HEK293 (cell line): ENCODE measurements around the gene S100A16.
A peak's percentile ranks its signal among the peaks of the same experiment; 100 is the strongest.

ENCODE experiments used
- CTCF ChIA-PET: fragments of 350-600 bp; formaldehyde crosslinking; extraction: SDS; loops from one replicate; lab custom pipeline; 2021; ENCODE audit warnings: antibody characterized with exemption; lab: Yijun Ruan, JAX
- POLR2A ChIA-PET: fragments of 300-600 bp; formaldehyde crosslinking; extraction: SDS; loops from one replicate; lab custom pipeline; 2020; ENCODE audit warnings: antibody characterized with exemption, inconsistent platforms; lab: Yijun Ruan, JAX
- H3K27ac ChIP-seq: fragments of 200-500 bp; sonication (Bioruptor generic); 2 replicates; pipeline ENCODE4 v1.5.1; 2014; ENCODE audit warnings: low read depth, low read length, control low read depth, inconsistent platforms; ENCODE audit errors: extremely low read depth
- H3K36me3 ChIP-seq, 2 experiments: fragments of 200-500 bp in 1 of 2; sonication (Bioruptor generic) in 1 of 2; 1 replicate in 1 of 2; 2 replicates in 1 of 2; pipeline ENCODE4 v1.5.1; 2014 to 2017; ENCODE audit warnings: inconsistent platforms in 2 of 2, low read length in 2 of 2; ENCODE audit not compliant: control insufficient read depth in 2 of 2, insufficient read depth in 1 of 2
- H3K4me1 ChIP-seq: fragments of 200-500 bp; sonication (Bioruptor generic); 2 replicates; pipeline ENCODE4 v1.5.1; 2014; ENCODE audit warnings: mild to moderate bottlenecking, low read length, inconsistent platforms; ENCODE audit not compliant: control insufficient read depth, insufficient read depth
- H3K4me3 ChIP-seq: 2 replicates; pipeline ENCODE4 v1.5.1; 2011; ENCODE audit warnings: low read depth, mild to moderate bottlenecking, control low read depth, low read length, moderate library complexity
- H3K9me3 ChIP-seq: fragments of 200-500 bp; sonication (Bioruptor generic); 2 replicates; pipeline ENCODE4 v1.5.1; 2014; ENCODE audit warnings: low read depth, low read length, inconsistent platforms; ENCODE audit not compliant: control insufficient read depth, insufficient read depth
- ELK4 ChIP-seq: IDR thresholded peaks from 2 replicates; pipeline ENCODE4 v1.6.1; 2011; ENCODE audit warnings: mild to moderate bottlenecking, low read depth, low read length, borderline replicate concordance
- FEZF1 ChIP-seq: fragments of 450-650 bp; formaldehyde crosslinking; IDR thresholded peaks from 2 replicates; pipeline ENCODE4 v1.5.1; 2016; ENCODE audit warnings: missing biosample characterization, missing genetic modification characterization
- HOXC10 ChIP-seq: sonication (generic); formaldehyde crosslinking; IDR thresholded peaks from 2 replicates; pipeline ENCODE4 v1.8.1; 2023; ENCODE audit warnings: mild to moderate bottlenecking, missing genetic modification reagents
- KLF16 ChIP-seq: fragments of 450-650 bp; formaldehyde crosslinking; IDR thresholded peaks from 2 replicates; pipeline ENCODE4 v1.5.1; 2017; ENCODE audit warnings: missing biosample characterization, missing genetic modification characterization
- MEIS1 ChIP-seq: sonication (generic); formaldehyde crosslinking; IDR thresholded peaks from 2 replicates; pipeline ENCODE4 v1.8.1; 2022; ENCODE audit warnings: missing genetic modification reagents, mild to moderate bottlenecking, borderline replicate concordance
- TCF7L2 ChIP-seq: IDR thresholded peaks from 2 replicates; pipeline ENCODE4 v1.6.1; 2011; ENCODE audit warnings: low read depth, mild to moderate bottlenecking, inconsistent platforms, low read length, moderate library complexity, borderline replicate concordance
- ZBTB17 ChIP-seq: fragments of 450-650 bp; formaldehyde crosslinking; IDR thresholded peaks from 2 replicates; pipeline ENCODE4 v1.5.1; 2016; ENCODE audit warnings: missing biosample characterization, missing genetic modification characterization
- ZBTB21 ChIP-seq: fragments of 450-650 bp; formaldehyde crosslinking; IDR thresholded peaks from 2 replicates; pipeline ENCODE4 v1.5.1; 2017; ENCODE audit warnings: missing biosample characterization, missing genetic modification characterization
- ZFP41 ChIP-seq: fragments of 450-650 bp; formaldehyde crosslinking; IDR thresholded peaks from 2 replicates; pipeline ENCODE4 v1.5.1; 2016; ENCODE audit warnings: missing biosample characterization, missing genetic modification characterization, borderline replicate concordance
- ZFP69B ChIP-seq: fragments of 450-650 bp; formaldehyde crosslinking; IDR thresholded peaks from 2 replicates; pipeline ENCODE4 v1.5.1; 2016; ENCODE audit warnings: missing biosample characterization, missing genetic modification characterization
- ZNF148 ChIP-seq: fragments of 450-650 bp; formaldehyde crosslinking; IDR thresholded peaks from 2 replicates; pipeline ENCODE4 v1.5.0; 2017; ENCODE audit warnings: missing biosample characterization, missing genetic modification characterization, borderline replicate concordance
- ZNF169 ChIP-seq: fragments of 450-650 bp; formaldehyde crosslinking; IDR thresholded peaks from 2 replicates; pipeline ENCODE4 v1.5.1; 2016; ENCODE audit warnings: missing biosample characterization, missing genetic modification characterization
- ZNF174 ChIP-seq: fragments of 450-650 bp; formaldehyde crosslinking; IDR thresholded peaks from 2 replicates; pipeline ENCODE4 v1.5.0; 2017; ENCODE audit warnings: missing biosample characterization, mild to moderate bottlenecking, missing genetic modification characterization
- ZNF23 ChIP-seq: fragments of 450-650 bp; formaldehyde crosslinking; IDR thresholded peaks from 2 replicates; pipeline ENCODE4 v1.5.1; 2016; ENCODE audit warnings: missing biosample characterization, missing genetic modification characterization, borderline replicate concordance
- ZNF239 ChIP-seq: fragments of 450-650 bp; formaldehyde crosslinking; IDR thresholded peaks from 2 replicates; pipeline ENCODE4 v1.5.1; 2016; ENCODE audit warnings: missing biosample characterization, missing genetic modification characterization
- ZNF341 ChIP-seq: fragments of 450-650 bp; formaldehyde crosslinking; IDR thresholded peaks from 2 replicates; pipeline ENCODE4; 2016; ENCODE audit warnings: low read depth, missing biosample characterization, missing genetic modification characterization
- ZNF391 ChIP-seq: fragments of 450-650 bp; formaldehyde crosslinking; IDR thresholded peaks from 2 replicates; pipeline ENCODE4 v1.5.1; 2016; ENCODE audit warnings: low read depth, missing biosample characterization, missing genetic modification characterization, borderline replicate concordance
- ZNF423 ChIP-seq: fragments of 450-650 bp; formaldehyde crosslinking; IDR thresholded peaks from 2 replicates; pipeline ENCODE4 v1.5.1; 2016; ENCODE audit warnings: missing biosample characterization, missing genetic modification characterization
- ZNF521 ChIP-seq: fragments of 450-650 bp; formaldehyde crosslinking; IDR thresholded peaks from 2 replicates; pipeline ENCODE4 v1.5.1; 2017; ENCODE audit warnings: missing biosample characterization, mild to moderate bottlenecking, missing genetic modification characterization
- ZNF621 ChIP-seq: fragments of 450-650 bp; formaldehyde crosslinking; IDR thresholded peaks from 2 replicates; pipeline ENCODE4 v1.5.1; 2017; ENCODE audit warnings: missing biosample characterization, missing genetic modification characterization
- ZNF785 ChIP-seq: fragments of 450-650 bp; formaldehyde crosslinking; IDR thresholded peaks from 2 replicates; pipeline ENCODE4 v1.5.1; 2016; ENCODE audit warnings: missing biosample characterization, missing genetic modification characterization
- ZNF837 ChIP-seq: fragments of 450-650 bp; formaldehyde crosslinking; IDR thresholded peaks from 2 replicates; pipeline ENCODE4 v1.5.1; 2016; ENCODE audit warnings: missing biosample characterization, missing genetic modification characterization
- TF ChIP-seq, protein P1 (sequence below): fragments of 450-650 bp; formaldehyde crosslinking; IDR thresholded peaks from 2 replicates; pipeline ENCODE4 v1.5.1; 2016; ENCODE audit warnings: missing biosample characterization, missing genetic modification characterization
- TF ChIP-seq, protein P2 (sequence below): fragments of 450-650 bp; formaldehyde crosslinking; IDR thresholded peaks from 2 replicates; pipeline ENCODE4 v1.5.1; 2016; ENCODE audit warnings: missing biosample characterization, missing genetic modification characterization
- TF ChIP-seq, protein P3 (sequence below): fragments of 450-650 bp; formaldehyde crosslinking; IDR thresholded peaks from 2 replicates; pipeline ENCODE4 v1.5.1; 2017; ENCODE audit warnings: missing biosample characterization, missing genetic modification characterization
- TF ChIP-seq, protein P4 (sequence below): fragments of 450-650 bp; formaldehyde crosslinking; IDR thresholded peaks from 2 replicates; pipeline ENCODE4 v1.5.1; 2017; ENCODE audit warnings: missing biosample characterization, missing genetic modification characterization
- TF ChIP-seq, protein P5 (sequence below): fragments of 450-650 bp; formaldehyde crosslinking; IDR thresholded peaks from 2 replicates; pipeline ENCODE4 v1.5.1; 2016; ENCODE audit warnings: missing biosample characterization, missing genetic modification characterization, low read depth

Gene S100A16

DNA sequence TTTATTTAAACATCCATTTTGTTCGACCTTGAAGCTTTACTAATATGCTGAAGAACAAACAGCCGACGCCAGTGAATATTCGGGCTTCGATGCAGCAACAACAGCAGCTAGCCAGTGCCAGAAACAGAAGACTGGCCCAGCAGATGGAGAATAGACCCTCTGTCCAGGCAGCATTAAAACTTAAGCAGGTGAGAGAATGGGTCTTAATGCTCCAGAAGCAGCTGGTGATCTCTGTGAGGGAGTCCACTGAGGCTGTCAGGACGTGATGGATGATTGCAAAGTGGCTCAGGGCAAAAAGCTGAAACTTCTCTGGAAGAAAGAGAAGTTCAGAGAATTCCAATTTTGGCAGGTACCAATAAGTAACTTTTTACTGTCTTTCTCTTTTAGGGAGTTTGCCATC is 25.3 kb upstream of the S100A16 start:
- CTCF ChIA-PET = interaction anchor here (0.6 to 2.0 kb wide), 4 partner anchors 8 to 127 kb away, joined by 3 to 9 read pairs (median 5); partner anchors contain the start of gene S100A13
- Histone ChIP-seq H3K4me1 (no peaks in the 10 kb centered on the region), H3K4me3 (no peak overlapping the region), H3K9me3 (no peaks in the 10 kb centered on the region), H3K36me3 (peaks cover 61 to 79% of the 10 kb centered on the region in 2 experiments), H3K27ac (no peak overlapping the region)
- POLR2A ChIA-PET = interaction anchor here (1.1 to 1.2 kb wide), 3 partner anchors 10 to 325 kb away, joined by 3 to 7 read pairs (median 4); partner anchors contain the start of gene SLC39A1
- TF ChIP-seq ELK4 (no peak), ZNF239 (tag by site-specific recombination) (no peak), ZNF341 (tag by site-specific recombination) (no peak), ZNF785 (tag by site-specific recombination) (no peak), ZFP69B (tag by site-specific recombination) (no peak), ZNF169 (tag by site-specific recombination) (no peak), ZNF521 (tag by site-specific recombination) (no peak), ZFP41 (tag by site-specific recombination) (no peak), ZNF621 (tag by site-specific recombination) (no peak), ZNF423 (tag by site-specific recombination) (no peak), ZNF837 (tag by site-specific recombination) (no peak), ZNF391 (tag by site-specific recombination) (no peak), TCF7L2 (no peak), ZNF23 (tag by site-specific recombination) (no peak), HOXC10 (no peak)
- TF ChIP-seq, protein P1, sequence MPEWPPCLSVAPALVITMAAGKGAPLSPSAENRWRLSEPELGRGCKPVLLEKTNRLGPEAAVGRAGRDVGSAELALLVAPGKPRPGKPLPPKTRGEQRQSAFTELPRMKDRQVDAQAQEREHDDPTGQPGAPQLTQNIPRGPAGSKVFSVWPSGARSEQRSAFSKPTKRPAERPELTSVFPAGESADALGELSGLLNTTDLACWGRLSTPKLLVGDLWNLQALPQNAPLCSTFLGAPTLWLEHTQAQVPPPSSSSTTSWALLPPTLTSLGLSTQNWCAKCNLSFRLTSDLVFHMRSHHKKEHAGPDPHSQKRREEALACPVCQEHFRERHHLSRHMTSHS = no peak
- TF ChIP-seq, protein P2, sequence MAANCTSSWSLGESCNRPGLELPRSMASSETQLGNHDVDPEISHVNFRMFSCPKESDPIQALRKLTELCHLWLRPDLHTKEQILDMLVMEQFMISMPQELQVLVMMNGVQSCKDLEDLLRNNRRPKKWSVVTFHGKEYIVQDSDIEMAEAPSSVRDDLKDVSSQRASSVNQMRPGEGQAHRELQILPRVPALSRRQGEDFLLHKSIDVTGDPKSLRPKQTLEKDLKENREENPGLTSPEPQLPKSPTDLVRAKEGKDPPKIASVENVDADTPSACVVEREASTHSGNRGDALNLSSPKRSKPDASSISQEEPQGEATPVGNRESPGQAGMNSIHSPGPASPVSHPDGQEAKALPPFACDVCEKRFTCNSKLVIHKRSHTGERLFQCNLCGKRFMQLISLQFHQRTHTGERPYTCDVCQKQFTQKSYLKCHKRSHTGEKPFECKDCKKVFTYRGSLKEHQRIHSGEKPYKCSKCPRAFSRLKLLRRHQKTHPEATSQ (tag by site-specific recombination) = no peak
- TF ChIP-seq, protein P3, sequence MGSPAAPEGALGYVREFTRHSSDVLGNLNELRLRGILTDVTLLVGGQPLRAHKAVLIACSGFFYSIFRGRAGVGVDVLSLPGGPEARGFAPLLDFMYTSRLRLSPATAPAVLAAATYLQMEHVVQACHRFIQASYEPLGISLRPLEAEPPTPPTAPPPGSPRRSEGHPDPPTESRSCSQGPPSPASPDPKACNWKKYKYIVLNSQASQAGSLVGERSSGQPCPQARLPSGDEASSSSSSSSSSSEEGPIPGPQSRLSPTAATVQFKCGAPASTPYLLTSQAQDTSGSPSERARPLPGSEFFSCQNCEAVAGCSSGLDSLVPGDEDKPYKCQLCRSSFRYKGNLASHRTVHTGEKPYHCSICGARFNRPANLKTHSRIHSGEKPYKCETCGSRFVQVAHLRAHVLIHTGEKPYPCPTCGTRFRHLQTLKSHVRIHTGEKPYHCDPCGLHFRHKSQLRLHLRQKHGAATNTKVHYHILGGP (tag by site-specific recombination) = no peak
- TF ChIP-seq, all 188 proteins: peak for 0

DNA sequence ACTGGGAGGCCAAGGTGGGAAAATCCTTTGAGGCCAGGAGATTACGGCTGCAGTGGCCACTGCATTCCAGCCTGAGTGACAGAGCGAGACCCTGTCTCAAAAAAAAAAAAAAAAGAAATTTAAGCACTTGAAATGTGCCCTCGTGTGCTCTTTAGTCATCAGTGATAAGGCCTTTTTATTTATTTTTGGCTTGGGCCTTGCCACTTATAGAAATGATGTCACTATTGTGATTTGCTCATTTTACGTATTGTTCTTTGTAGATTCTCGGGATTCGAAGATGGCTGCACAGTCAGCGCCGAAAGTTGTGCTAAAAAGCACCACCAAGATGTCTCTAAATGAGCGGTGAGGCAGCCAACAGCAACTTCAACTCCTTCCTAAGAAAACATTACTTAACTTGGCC is 23.4 kb upstream of the S100A16 start:
- Histone ChIP-seq H3K4me1 (no peaks in the 10 kb centered on the region), H3K27ac (no peak overlapping the region), H3K36me3 (peaks cover 44 to 62% of the 10 kb centered on the region in 2 experiments), H3K4me3 (no peak overlapping the region), H3K9me3 (no peaks in the 10 kb centered on the region)
- POLR2A ChIA-PET = no interaction called here
- CTCF ChIA-PET = interaction anchor here (2.0 kb wide), 1 partner anchor 9 kb away, joined by 9 read pairs; the partner anchor contains the start of gene S100A13
- TF ChIP-seq ZNF148 (tag by site-specific recombination) (no peak), ZBTB21 (no peak), FEZF1 (tag by site-specific recombination) (peak; percentile 32; the same call in 1 of the 2 replicates), ZBTB17 (no peak), MEIS1 (CRISPR knock-in tag) (no peak), ZNF174 (tag by site-specific recombination) (no peak), KLF16 (tag by site-specific recombination) (no peak)
- TF ChIP-seq, protein P4, sequence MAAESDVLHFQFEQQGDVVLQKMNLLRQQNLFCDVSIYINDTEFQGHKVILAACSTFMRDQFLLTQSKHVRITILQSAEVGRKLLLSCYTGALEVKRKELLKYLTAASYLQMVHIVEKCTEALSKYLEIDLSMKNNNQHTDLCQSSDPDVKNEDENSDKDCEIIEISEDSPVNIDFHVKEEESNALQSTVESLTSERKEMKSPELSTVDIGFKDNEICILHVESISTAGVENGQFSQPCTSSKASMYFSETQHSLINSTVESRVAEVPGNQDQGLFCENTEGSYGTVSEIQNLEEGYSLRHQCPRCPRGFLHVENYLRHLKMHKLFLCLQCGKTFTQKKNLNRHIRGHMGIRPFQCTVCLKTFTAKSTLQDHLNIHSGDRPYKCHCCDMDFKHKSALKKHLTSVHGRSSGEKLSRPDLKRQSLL (tag by site-specific recombination) = no peak
- TF ChIP-seq, protein P5, sequence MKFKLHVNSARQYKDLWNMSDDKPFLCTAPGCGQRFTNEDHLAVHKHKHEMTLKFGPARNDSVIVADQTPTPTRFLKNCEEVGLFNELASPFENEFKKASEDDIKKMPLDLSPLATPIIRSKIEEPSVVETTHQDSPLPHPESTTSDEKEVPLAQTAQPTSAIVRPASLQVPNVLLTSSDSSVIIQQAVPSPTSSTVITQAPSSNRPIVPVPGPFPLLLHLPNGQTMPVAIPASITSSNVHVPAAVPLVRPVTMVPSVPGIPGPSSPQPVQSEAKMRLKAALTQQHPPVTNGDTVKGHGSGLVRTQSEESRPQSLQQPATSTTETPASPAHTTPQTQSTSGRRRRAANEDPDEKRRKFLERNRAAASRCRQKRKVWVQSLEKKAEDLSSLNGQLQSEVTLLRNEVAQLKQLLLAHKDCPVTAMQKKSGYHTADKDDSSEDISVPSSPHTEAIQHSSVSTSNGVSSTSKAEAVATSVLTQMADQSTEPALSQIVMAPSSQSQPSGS (tag by site-specific recombination) = peak; percentile 65
